Measurements from ENCODE around the gene SLF2. TPM values are rescaled to one million over a fixed set of nuclear protein-coding genes. Genes with fewer than 3 reads are reported as not detected.

Gene SLF2, protein sequence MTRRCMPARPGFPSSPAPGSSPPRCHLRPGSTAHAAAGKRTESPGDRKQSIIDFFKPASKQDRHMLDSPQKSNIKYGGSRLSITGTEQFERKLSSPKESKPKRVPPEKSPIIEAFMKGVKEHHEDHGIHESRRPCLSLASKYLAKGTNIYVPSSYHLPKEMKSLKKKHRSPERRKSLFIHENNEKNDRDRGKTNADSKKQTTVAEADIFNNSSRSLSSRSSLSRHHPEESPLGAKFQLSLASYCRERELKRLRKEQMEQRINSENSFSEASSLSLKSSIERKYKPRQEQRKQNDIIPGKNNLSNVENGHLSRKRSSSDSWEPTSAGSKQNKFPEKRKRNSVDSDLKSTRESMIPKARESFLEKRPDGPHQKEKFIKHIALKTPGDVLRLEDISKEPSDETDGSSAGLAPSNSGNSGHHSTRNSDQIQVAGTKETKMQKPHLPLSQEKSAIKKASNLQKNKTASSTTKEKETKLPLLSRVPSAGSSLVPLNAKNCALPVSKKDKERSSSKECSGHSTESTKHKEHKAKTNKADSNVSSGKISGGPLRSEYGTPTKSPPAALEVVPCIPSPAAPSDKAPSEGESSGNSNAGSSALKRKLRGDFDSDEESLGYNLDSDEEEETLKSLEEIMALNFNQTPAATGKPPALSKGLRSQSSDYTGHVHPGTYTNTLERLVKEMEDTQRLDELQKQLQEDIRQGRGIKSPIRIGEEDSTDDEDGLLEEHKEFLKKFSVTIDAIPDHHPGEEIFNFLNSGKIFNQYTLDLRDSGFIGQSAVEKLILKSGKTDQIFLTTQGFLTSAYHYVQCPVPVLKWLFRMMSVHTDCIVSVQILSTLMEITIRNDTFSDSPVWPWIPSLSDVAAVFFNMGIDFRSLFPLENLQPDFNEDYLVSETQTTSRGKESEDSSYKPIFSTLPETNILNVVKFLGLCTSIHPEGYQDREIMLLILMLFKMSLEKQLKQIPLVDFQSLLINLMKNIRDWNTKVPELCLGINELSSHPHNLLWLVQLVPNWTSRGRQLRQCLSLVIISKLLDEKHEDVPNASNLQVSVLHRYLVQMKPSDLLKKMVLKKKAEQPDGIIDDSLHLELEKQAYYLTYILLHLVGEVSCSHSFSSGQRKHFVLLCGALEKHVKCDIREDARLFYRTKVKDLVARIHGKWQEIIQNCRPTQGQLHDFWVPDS
- 10 to 100 TPM; 18.5 to 20.3 TPM for total RNA-seq
- long read RNA-seq, full-length matches to known transcripts: 3 of 6 reads
- long read RNA-seq, partial matches to known transcripts: 3 of 6 reads
- long read RNA-seq, other reads (novel, unspliced or antisense): 0 of 6 reads

DNA sequence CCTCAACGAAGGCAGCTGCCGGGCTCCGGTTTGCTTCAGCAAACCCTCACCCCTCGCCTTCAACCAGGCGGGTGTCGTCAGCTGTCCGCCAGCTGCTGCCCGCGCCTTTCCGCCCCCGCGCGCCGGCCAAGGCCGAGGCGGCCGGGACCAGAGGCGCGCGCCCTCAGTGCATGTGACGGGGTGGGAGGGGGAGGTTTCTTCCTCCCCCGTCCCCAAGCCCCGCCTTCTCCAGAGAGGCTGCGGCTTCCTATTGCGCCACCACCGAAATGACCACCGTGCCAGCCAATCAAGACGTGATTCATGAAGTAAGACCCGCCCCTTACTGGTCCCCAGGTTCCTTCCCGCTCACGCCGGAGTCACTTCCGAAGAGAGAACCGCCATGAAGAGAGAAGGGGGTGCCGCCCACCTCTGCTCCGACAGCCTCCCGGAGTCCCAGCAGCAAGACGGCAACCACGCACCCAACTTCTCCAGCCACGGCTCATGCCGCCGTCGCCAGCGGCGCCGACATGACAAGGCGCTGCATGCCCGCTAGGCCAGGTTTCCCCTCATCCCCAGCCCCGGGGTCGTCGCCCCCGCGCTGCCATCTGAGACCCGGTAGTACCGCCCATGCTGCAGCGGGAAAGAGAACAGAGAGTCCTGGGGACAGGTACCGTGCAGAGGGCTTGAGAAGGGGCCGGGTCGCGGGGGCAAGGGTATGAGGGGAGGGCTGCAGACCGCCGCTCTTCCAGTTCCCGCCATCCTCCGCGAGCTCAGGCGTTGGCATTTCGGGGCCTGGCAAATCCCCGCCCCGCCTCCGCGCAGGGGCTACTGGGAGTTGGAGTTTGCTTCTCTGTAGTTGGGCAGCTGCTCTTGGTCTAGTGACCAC lies at the start of gene SLF2:
SLF2 (plus strand) TSS at position 359 of the 865 bp plus-strand sequence; CDS start at position 507, 148 bp downstream.
- DNase-seq (peak; percentile 96 to 99), ATAC-seq (peak; percentile 94)
- intact Hi-C loops (cut with DNase I, micrococcal nuclease): no loop called here

- no peak for ATAC-seq
- no peak for DNase-seq
- intact Hi-C loops (cut with DNase I, micrococcal nuclease): no loop called here
Observed at GRCh38 chr10:100863433-100863832, 49.3 kb upstream of the SLF2 start.

GRCh38 chr10:100864036-100864885 lies 48.5 kb upstream of the SLF2 start:
- ATAC-seq (no peak), DNase-seq (no peak)
- intact Hi-C loops (cut with DNase I, micrococcal nuclease): no loop called here

GRCh38 chr10:100864978-100865377 lies 47.8 kb upstream of the SLF2 start:
- ATAC-seq (peak; percentile 67), DNase-seq (peak in 1 of 2 donors; percentile 28)
- intact Hi-C loops (cut with DNase I, micrococcal nuclease): no loop called here

- no peak for ATAC-seq
- no peak for DNase-seq
- intact Hi-C loops (cut with DNase I, micrococcal nuclease): no loop called here
Observed at GRCh38 chr10:100866010-100866409, 46.8 kb upstream of the SLF2 start.

DNA sequence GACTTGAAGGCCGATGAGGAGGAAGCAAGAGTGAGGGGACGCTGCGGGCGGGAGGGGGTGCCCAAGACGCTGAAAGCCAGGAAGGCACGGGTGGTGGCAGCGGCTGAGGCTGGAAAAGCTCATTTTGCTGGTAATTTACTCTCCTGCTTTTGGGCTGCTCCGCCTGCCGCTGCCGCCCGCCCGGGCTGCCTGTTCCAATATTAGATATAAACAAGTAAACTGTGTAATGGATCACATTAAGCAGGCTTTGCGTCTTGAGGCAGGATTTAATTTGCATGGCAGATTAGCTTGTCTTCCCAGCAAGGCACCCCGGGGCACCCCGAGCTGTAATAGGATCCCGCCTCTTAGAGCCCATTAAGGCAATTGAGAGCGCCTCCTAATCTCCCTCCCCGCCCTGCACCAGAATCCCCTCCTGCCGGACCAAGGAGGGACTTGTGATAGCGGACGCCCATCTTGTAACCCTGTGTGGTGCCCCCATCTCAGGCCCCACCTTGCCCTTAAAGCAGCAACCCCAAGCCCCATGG lies 46.1 kb upstream of the SLF2 start:
- no peak for DNase-seq
- intact Hi-C loops (cut with DNase I, micrococcal nuclease): no loop called here
- ATAC-seq: no peak

DNA sequence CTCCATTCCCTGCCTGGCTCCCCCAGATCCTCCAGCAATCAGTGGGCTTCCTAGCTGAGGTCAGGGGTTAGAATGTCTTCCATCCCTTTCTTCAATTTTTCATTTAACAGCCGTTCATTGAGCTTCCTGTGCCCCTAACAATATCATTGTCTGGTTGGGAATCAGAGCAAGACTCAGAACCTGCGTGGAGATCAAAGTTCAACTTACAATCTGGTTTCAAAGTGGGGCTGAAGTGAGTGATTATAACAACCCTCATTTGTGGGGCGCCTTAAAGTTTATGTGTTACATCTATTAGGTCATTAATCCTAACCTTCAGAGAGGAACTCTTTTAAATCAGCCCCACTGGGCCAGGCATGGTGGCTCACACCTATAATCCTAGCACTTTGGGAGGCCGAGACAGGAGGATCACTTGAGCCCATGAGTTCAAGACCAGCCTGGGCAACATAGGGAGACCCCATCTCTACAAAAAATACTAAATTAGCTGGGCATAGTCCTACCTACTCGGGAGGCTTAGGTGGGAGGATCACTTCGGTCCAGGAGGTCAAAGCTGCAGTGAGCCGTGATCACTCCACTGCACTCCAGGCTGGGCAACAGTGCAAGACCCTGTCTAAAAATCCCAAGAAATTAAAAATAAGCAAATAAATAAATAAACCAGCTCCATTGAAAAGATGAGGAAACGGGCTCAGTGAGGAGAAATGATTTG lies 45.4 kb upstream of the SLF2 start:
- no peak for ATAC-seq
- intact Hi-C loops (cut with DNase I, micrococcal nuclease): no loop called here
- no peak for DNase-seq

DNA sequence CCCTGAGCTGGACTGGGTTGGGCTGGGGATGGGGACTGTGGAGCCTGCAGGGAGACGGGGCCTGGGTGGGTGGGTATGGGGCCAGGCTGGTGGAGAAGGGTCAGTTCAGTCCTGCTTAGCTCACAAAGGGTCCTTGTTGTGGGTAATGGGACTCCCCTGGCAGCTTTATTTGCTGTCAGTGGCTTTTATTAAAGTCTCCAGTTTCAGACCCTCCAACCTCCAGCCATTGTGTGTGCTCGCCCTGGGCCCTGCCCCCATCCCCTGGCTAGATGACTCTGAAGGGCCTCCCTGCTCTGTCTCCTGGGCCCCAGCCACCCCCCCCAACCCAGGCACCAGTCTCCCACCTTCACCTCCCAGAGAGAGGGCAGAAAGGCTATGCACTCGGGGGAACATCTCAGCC lies 44.4 kb upstream of the SLF2 start:
- ATAC-seq: no peak
- intact Hi-C loops (cut with DNase I, micrococcal nuclease): no loop called here
- DNase-seq: no peak

DNA sequence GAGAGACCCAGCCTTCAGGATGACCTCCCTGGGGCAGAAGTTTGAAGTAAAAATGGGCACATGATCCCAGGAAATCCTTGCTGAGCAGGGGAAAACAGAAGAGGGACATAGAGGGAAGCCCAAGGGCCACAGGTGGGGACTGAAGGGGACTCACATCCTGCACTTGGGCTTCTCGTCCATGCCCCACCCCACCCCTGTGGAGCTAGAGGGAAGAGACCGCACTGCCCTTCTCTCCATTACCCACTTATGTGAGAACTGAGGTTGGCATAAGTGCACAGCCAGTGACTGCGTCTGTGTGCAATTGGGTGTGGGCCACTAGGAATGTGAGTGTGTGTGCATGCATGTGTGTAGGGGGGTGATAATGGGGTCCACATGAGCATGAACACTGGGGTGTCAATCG lies 43.4 kb upstream of the SLF2 start:
- DNase-seq (no peak), ATAC-seq (no peak)
- intact Hi-C loops (cut with DNase I, micrococcal nuclease): no loop called here

- ATAC-seq (peak; percentile 48), DNase-seq (peak in 1 of 2 donors; percentile 47)
- intact Hi-C loops (cut with DNase I, micrococcal nuclease): no loop called here
Observed at GRCh38 chr10:100872034-100872791, 40.5 kb upstream of the SLF2 start.

DNA sequence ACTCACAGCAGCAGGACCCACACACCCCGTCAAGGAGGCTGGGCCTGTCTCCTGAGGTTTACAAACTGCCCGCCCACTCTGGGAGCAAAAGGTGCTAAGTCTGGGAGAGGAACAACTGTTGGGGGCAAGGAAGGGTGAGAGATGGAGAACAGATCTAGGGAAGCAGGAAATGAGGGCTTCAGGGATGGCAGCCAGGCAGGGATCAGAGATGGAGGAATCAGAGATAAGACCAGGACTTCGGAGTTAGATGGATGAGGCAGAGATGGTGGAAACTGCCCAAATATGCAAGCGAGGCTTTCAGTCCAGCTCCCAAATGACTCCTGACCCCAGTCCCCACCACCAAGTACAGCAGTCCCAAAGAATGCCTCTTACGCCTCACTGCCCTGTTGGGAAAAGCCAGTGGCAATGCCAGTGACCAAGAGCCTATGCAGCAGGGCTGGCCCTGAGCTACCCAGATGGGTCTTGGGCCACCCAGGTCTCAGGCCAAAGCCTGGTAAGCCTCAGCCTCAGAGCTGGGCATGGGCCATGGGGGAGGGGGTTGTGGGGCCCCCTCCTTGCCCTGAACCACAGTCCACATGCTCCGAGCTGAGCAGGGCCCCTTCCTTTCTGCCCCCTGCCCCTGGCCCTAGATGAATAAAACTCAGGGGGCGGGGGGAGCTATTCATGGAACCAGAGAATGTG lies 39.5 kb upstream of the SLF2 start:
- no peak for DNase-seq
- intact Hi-C loops (cut with DNase I, micrococcal nuclease): no loop called here
- ATAC-seq: no peak

DNA sequence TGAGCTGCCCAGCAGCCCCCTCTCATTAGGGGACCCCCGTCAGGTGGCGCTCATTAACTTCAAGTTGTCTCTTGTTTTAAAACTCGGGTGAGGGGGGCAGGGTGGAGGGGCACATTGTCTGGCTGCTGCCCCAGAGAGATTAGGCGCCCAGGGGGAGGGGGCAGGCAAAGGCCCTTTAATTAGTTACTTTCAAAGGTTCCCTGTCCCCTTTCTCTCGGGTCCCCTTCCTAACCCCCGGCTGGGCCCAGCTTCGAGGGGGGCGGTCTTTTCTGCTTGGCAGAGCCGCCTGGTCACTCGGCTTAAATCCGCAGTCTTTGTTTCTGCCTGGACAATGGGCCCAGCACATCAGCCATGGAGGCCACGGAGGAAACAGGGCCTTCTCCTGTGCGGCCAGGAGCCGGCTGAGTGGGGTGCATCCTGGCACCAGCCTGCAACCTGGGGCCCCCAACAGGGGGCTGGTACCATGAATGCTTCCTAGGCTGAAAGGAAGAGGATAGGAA lies 38.9 kb upstream of the SLF2 start:
- DNase-seq (no peak), ATAC-seq (no peak)
- intact Hi-C loops (cut with DNase I, micrococcal nuclease): no loop called here

DNA sequence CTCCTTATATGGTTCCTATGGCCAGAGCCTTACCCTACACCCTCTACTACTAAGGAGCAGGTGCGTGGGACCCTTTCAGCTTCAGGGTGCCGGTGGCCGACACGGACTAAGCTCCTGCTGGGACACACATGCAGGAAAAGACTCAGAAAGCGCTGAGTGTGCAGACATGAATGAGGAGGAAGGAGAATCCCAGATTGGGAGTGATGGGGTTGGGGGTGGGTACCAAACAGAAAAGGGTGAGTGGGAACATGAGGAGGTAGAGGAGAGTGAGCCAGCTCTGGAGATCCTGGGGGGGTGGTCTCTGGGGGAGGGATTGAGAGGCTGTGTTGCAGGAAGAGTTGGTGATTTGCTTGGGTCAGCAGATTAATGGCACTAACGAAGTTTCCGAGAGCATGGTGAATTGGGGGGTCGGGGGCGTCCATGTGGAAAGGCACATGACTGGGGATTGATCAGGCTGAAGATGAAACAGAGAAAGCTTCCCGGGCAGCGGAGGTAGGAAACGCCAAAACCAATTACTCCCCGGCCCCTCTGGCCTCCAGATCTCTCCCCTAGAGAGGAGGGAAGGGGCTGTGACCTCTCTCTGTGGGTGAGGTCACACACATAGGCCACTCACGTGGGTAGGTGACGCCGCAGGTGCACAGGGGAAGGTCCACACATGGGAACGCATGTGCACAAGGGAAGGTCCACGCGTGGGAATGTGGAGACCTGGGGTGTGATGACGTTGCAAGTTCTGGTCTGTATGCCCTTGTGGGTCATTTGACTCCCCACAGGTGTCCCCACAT lies 37.9 kb upstream of the SLF2 start:
- no peak for DNase-seq
- no peak for ATAC-seq
- intact Hi-C loops (cut with DNase I, micrococcal nuclease): no loop called here

DNA sequence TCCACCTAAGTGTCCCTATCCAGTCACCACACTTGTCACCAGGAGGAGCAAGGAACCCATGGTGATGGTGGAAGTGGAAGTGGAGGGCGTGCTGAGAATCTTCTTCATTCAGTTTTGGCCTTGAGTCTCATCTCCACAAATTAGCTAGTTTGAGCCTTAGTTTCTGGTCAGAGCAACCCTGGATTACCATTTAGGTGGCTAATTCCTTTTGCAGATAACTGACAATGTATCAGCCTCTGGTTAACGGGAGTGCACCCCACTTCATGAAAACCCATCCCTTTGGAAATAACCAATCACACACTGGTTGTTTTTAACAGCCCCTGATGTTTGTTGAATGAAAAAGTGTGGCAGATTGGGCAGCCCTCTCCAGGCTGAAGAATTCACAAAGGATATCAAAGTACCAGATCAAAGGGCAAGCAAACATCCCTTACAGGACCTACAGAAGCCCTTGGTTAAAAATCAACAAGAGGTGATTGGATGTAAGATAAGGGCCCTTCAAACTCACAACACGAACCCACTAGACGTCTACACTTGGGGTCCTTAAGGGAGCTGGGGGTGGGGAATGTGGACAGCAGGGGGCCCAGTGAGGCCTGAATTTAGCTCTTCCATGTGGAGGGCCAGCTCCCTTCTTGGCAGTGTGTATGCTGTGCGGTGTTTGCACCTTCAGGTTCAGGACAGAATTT lies 37.1 kb upstream of the SLF2 start:
- DNase-seq (no peak), ATAC-seq (peak; percentile 38)
- intact Hi-C loops (cut with DNase I, micrococcal nuclease): no loop called here

Measured in left colon (tissue), 2 donors.